GM18502 (cell line): ENCODE data around the gene FRMD8.

Experiments
- ATAC-seq: cut with Tn5 transposase; IDR thresholded peaks from one replicate; pipeline ENCODE4 v1.9.1; 2021; ENCODE audit warnings: mild to moderate bottlenecking; ENCODE audit not compliant: unreplicated experiment, poor library complexity

Gene FRMD8

DNA sequence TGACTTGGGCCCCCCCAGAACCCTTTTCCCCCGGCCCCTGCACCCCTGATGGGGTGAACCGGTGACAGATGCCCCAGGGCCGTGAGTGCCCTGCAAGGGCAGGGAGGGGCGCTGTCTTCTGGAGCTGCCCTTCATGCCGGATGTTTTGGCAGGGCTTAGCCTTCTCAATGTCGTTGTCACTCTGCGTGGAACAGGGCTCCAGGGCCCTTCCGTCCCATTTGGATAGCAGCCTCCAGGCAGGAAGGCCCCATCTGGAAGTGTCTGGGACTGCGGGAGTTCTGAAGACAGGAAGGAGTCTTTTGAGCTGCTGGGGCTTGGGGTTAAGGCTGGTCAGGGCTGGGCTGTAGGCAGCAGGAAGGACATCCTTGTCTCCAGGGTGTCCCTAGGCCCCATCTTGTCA is 4.6 kb downstream of the FRMD8 start:
- no peak for ATAC-seq

DNA sequence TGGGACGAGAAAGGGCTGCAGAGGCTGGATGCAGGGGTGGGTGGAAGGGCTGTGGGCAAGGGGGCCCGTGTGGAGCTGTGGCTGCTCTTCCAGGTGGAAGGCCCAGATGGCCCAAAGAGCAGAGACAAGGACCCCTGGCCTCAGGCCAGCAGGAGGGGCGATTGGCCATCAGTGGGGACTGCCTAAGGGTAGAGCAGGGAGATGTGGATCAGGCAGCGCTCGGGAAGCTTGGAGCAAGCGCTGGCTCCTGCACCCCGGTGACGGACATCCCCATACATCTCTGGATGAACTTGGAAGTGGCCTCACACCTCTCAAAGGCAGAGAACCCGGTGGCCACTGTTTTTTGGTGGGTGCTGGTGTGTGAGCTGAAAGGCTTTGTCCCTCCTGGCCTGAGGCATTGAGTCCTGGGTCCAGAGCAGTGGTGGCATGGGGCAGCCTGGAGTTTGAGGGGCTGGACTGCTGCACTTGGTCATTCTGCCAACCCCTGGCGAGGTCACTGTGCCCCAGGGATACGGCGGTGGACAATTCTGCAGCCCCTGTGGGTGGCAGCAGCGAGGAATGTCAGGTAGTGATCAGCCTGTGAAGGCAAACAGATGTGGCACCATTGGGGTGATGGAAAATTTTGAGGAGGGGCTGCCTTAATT is 5.9 kb downstream of the FRMD8 start:
- ATAC-seq: no peak

DNA sequence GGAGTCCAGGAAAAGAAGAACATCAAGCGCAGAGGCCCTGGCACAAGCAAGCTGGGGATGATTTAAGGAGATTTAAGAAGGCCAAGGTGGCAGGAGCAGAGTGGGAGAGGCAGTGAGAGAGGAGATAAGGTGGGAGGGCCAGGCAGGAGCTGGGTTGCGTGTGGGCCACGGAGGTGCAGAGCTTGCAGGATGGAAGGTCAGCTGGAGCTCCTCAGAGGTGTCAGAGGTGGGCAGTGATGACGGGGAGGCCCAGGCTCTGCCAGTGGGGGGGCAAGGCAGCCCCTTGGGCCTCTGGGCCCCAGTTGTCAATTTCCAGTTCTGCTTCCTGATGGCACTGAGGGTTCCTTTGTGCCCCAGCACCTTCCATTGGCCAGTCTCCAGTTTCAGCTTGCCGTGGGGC is 6.5 kb downstream of the FRMD8 start:
- ATAC-seq: no peak

DNA sequence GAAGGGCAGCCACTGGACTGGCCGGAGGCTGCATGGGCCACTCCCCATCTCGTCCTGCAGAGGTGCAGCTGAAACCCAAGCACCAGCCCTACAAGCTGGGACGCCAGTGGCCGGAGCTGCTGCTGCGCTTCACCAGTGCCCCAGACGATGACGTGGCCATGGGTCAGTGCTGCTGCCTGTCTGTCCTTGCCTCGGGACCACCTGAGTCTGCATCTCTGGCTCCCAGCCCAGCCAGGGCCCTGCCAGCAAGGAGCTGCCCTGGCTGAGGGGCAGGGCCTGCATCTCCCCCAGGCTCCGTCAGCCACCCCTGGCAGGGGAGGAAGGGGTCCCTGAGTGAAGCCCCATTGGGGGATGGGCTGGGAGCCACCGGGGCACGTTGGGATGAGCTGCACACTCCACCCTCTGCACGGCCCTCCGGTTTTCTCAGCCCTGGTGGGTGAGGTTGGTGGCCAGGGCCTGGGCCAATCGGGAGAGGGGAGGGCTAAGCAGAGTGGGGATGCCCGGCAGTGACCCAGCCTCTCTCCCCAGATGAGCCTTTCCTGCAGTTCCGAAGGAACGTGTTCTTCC is 7.2 kb downstream of the FRMD8 start:
- no peak for ATAC-seq

DNA sequence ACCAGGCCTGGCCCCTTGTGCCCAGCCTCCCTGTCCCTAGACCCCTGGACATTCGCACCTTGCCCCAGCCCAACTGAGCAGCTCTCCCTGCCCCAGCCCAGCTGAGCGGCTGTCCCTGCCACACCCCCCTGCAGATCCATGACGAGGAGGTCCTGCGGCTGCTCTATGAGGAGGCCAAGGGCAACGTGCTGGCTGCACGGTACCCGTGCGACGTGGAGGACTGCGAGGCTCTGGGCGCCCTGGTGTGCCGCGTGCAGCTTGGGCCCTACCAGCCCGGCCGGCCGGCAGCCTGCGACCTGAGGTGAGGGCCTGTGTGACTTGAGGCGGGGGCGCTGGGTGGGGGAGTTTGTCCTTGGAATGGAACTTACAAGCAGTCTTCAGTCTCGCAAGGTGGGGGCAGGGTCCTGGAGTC is 7.7 kb downstream of the FRMD8 start:
- no peak for ATAC-seq

DNA sequence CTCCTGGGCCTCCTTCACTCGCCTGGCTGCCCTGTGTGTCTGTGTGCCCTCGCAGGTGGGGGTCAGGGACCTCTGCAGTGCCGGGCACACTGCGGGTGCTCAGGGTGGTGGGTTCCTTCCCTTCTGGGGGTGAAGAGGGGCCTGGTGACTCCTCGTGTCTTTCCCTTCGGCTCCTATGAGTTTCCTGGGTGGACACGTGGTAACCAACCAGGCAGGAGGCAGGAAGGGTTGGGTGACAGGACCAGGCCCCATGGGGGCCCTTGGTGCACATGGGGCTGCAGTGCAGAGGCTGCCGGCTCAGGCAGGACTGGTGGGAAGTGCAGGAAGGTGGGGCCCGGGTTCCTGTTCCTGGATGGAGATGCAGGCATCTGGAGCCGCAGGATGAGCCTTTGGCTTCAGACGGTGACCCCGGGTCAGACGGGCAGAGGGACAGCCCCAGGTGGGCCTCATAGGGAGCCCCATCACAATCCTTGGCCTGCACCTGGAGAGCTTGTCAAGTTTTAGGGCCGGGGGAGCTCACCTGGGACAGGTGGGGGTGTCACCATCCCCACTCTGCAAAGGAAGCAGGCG is 9.6 kb downstream of the FRMD8 start:
- ATAC-seq: no peak

DNA sequence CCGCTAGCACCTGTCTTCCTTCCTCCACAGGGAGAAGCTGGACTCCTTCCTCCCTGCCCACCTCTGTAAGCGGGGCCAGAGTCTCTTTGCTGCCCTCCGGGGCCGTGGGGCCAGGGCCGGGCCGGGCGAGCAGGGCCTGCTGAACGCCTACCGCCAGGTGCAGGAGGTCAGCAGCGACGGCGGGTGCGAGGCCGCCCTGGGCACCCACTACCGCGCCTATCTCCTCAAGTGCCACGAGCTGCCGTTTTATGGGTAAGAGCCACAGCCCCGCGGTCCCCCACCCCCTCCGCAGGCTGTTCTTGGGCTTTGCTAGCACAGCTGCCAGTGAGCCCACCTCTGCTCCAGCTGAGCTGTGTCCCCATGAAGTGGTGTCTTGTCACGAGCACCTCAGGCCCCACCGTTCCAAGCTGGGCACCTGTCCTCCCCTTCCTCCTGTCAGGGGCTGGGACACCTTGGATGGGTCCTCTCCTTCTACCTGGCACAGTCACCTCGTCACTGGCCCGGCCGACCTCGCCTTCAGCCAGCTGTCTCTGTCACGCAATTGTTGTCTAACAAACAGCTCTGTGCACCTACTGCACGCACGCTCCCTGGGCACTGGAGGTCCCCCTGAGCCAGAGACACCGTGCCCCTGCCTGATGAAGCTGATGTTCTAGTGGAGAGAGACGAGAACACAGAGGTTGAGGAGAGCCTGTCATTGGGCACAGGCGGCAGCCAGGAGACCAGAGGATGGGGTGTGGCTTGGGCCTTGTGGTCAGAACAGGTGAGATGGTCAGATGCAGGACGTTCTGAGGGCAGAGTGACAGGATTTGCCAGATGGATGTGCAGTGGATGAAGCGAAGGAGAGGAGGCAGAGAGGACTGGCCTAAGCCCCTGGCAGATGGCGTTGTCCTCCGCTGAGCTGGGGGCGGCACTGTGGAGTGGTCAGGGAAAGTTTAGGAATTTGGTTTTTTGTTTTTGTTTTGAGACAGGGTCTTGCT is 10.6 kb downstream of the FRMD8 start:
- no peak for ATAC-seq

DNA sequence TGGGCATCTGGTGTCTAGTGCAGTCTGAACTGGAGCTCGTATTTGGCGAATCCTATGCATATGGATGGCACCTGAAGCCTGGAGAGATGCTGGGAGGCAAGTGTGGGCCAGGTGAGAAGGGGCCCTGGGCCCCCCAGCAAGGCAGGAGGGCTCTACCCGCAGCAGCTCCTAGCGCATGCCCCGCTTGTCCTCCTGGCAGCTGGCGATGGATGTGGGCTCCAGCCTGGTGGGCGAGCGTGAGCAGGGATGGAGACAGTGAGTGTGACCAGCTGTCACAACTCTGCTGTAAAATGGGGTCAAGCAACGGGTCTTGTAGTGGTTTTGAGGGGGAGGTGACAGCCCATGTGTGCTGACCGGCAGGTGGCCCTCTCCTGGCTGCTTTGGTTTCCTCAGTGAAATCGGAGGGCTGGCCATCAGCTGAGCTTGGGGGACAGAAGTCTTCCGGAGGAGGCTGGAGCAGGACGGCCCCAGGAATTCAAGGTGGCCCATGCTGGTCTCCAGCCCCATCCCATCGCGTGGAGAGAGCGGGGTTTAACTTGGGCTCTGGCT is 12.0 kb downstream of the FRMD8 start:
- no peak for ATAC-seq

DNA sequence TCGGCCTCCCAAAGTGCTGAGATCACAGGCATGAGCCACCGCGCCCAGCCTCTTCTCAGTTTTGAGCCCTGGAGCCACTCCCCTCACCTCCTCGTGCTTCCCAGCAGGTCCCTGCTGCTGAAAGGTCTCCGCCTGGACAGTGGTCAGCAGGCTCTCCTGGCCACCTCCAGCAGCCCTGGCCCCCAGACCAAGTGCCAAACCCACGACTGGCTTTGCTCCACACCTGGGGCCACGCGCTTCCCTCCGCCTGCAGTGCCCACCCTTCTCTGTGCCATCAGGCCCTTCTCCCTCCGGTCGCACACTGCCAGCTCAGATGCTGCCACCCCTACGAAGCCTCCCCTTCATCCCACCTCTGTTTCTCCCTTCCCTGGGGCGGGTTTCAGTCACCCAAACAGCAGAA is 12.8 kb downstream of the FRMD8 start:
- ATAC-seq: no peak

DNA sequence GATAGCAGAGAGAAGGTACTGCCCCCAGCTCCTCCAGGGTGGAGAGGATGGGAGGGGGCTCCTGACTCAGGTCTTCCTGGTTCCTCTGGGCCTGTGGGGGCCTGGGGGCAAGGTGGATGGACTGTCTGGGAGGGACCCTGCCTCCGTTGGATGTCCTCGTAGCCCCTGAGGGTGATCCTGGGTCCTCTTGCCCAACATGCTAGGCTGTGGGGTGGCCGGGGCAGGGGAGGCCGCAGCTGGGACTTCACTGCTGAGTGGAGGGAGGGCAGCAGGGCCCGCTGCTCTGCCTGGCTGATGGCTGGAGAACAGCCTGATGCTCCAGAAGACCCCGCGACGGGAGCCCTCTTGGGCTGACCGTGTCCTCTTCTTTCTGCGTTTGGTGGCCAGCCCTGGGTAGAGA is 13.4 kb downstream of the FRMD8 start:
- no peak for ATAC-seq

DNA sequence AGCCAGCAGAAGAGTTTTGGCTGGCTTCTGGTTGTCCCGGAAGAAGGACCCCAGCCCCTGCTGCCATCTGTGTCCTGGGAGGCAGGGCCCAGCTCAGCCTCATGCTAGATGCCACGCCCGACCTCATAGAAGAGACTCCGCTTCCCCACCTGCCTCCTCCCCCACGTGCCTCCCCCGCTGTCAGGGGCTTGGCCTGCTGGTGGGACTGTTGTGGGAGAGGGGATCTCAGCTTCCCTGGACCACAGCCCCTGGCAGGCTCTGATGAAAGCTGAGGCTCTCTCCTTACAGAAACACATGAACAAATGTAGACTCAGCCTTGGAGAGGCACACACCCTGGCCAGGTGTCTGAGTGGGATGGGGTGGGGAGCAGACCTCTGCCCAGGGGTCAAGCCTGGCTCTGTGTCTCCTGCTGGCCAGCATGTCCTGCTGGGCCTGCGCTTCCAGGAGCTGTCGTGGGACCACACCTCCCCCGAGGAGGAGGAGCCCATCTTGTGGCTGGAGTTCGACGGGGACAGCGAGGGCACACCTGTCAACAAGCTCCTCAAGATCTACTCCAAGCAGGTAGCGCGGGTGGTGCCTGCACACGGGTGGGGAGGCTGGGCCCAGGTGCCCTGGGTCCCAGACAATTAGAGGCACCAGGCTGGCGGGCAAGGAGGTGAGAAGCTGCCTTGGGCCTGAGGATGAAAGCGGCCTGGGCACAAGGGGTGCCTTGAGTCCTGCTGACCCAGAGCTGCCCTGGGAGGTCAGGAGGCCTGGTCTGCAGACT is 14.1 kb downstream of the FRMD8 start:
- no peak for ATAC-seq

DNA sequence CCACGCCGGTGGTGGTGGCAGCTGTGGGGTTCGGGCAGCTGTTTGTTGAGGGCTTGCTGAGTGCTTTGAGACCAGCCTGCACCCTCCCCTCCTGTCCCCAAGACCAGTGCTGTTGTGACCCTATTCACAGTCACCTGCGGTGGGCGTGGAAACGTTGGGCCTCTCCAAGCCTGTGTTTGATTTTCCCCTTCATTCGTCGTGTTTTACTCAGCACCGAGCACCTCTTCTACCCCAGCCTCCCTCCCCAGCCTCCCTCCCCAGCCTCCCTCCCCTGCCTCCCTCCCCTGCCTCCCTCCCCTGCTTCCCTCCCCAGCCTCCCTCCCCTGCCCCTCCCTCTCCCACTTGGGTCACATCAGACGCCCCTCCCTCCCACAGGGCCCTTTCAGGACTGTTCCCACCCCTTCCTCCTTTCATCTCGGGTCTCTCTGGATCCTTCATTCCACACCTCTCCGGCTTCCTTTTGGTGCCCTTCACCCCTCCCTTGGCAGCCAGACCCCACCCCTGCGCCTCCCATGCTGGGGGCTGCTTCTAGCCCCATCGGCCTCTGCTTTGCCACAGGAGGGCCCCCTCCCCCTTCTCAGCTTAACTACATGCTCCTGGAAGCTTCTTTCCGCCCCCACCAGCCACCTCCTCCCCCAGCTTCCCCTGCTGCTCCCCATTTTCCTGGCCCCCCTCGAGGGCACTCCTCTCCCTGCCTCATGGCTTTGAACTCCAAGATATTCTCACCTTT is 14.8 kb downstream of the FRMD8 start:
- no peak for ATAC-seq

DNA sequence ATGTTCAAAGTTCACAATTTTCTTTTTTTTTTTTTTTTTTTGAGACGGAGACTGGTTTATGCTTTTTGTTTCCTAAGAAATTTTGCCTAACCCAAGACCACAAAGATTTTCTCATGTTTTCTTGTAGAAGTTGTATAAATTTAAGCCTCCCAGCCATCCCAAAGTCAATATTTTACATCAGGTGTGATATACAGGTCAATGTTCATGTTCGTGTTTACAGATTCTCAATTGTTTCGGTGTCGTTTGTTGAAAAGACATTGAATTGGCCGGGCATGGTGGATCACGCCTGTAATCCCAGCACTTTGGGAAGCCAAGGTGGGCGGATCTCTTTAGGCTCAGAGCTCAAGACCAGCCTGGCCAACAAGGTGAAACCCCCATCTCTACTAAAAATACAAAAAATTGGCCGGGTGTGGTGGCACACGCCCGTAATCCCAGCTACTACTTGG is 15.4 kb downstream of the FRMD8 start:
- no peak for ATAC-seq

DNA sequence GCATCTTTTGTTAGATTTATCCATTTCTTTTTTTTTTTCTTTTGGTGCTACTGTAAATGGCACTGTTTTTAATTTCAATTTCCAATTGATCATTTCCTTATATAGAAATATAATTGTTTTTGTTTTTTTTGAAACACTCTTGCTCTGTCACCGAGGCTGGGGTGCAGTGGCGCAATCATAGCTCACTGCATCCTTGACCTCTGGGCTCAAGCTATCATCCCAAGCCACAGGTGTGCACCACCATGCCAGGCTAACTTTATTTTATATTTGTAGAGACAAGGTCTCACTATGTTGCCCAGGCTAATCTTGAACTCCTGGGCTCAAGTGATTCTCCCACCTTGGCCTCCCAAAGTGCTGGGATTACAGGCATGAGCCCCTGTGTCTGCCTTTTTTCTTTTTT is 16.4 kb downstream of the FRMD8 start:
- no peak for ATAC-seq

DNA sequence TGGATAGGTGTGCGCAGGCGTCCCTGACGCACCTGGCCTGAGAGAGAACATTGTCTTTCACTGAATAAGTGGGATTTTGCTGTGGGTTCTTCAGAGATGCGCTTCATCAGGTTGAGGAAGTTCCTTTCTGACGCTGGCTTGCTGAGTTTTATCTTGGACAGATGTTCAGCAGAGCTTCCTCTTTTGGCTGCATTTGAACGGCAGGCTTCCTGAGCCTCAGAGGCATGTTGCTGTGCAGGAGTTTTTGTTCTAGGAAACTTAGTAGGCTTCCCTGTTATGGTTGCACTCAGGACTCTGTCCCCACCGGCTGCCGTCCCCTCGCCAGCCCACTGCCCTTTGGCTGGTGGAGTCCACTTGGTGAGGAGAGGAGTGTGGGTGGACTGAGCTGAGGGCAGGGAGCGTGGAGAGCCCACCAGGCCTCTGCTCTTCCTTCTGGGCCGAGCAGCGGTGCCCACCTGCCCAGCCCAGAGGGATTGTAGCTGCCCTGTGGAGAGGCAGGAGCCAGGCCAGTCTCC is 17.2 kb downstream of the FRMD8 start:
- ATAC-seq: no peak

DNA sequence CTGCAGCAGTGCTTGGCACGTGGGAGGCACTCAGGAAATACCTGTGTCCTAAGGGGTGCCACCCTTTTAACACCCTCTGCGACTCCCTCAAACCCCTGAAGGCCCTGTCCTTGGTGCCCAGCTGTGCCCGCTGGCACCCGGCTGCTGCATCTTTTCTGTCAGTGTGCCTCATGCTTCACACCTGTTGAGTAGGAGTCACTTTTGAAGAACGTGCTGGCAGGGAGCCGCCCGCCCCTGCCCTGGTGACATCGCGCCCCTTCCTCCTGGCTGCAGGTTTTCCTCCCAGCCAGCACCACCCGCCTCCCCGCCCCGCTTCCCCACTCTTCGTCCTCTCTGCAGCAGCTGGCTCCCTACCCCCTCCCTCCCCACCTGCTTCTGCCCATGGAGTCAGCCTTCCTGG is 17.8 kb downstream of the FRMD8 start:
- ATAC-seq: no peak

DNA sequence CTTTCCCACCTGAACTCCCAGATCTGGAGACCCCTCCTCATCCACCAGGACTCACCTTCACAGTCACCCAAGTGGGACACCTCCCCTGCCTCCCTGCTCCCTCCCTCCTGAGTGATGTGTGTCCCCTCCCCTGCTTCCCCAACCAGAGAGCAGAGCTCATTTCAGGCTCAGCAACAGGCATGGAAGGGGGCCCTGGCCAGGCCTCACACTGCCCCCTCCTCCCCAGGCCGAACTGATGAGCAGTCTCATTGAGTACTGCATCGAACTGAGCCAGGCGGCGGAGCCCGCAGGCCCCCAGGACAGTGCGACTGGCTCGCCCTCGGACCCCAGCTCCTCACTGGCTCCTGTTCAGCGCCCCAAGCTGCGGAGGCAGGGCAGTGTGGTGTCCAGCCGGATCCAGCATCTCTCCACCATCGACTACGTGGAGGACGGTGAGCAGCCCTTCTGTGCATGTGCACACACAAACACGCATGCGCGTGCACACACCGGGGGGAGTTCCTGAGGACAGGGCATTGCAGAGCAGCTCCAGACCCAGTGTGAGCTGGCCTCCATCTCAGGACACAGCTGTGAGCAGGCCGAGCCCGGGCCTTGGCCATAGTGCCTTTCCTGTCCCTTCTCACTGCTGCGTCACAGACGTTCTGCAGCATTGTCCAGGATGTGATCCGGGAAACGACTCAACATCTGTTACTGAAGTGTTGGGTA is 18.4 kb downstream of the FRMD8 start:
- no peak for ATAC-seq

DNA sequence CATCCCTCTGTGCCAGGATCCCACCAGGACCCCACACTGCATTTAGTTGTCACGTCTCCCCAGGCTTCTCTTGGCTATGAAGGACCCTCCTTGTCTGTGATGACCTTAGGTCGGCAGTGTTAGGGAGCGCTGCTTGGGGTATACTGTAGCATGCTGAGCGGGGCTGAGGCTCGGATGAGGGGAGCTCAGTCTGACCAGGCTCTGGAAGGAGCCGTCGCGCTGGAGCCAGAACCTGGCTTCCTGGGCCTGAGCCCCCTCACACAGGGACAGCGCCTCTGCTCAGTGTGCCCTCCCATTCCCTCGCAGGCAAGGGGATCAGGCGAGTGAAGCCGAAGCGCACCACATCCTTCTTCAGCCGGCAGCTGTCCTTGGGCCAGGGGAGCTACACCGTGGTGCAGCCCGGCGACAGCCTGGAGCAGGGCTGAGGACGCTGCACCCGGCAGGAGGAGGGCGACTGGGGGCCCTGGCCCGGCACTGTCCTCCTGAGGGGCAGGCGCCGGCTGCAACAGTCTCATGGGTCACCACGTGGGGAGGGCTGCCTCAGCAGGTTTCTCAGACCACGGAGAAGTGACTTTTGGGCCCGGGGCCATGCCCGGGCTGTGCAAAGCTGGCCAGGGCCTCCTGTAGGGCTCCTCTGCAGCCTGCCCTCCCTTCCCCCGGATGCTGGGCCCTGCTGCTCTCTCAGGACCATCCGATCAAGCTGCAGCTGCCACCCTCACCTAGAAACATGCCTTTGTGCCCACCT is 24.7 kb downstream of the FRMD8 start:
- ATAC-seq: no peak
